ENCODE results near the gene OTUB1.

- TF ChIP-seq CTCF (IDR thresholded peaks at IDR 0.05) (no peak), EZH2 (IDR thresholded peaks at IDR 0.05; ENCODE audit: borderline replicate concordance, insufficient read depth, low read depth, low read length, poor library complexity, severe bottlenecking) (no peak)
Observed at GRCh38 chr11:64007160-64007628, 21.0 kb downstream of the OTUB1 start.
